Aorta (tissue), 4 donors: ENCODE measurements around the gene SERPINA3. TPM values are rescaled to one million over a fixed set of nuclear protein-coding genes. Genes with fewer than 3 reads are reported as not detected.

Experiments used
- polyA plus RNA-seq, 2 donors: library from polyadenylated mRNA; stranded (reverse); fragments of 200-250 nt; gene quantifications; one replicate each; pipeline ENCODE4 v1.2.3, GENCODE V29; 2013
- total RNA-seq, 2 donors: library from RNA; stranded (reverse); fragmentation: NEBNext Ultra II Directional; extraction: Animal tissue kit (Norgen Biotek cat#: 25700); gene quantifications; one replicate each; pipeline ENCODE4 v1.2.1, GENCODE V29; 2021
- donor health status: healthy with polysubstance abuse.
- donor health status: Bipolar disorder and iron deficiency.
- donor health status: DM: no; HTN: no; CAD: no.
- donor health status: DM: yes; HTN: yes; CAD: no.

SERPINA3 gene
- total and polyA plus RNA-seq, 4 donors = 53.2 to 220 (median 159) TPM

Other genes with a start within 250 kb of the SERPINA3 start
- not detected for gene SERPINA2, start 245.7 kb upstream of the SERPINA3 start, total RNA-seq
- gene SERPINA2, start 245.7 kb upstream of the SERPINA3 start, polyA plus RNA-seq = not detected
- gene SERPINA1, start 223.8 kb upstream of the SERPINA3 start, total RNA-seq = 10 to 100 TPM; 17.8 to 23.1 TPM
- 10 to 100 TPM in 1 of 2 donors, 1 to 10 TPM in 1; 3.5 to 29.8 TPM for gene SERPINA1, start 223.8 kb upstream of the SERPINA3 start, polyA plus RNA-seq
- not detected for gene SERPINA11, start 159.6 kb upstream of the SERPINA3 start, total RNA-seq
- gene SERPINA11, start 159.6 kb upstream of the SERPINA3 start, polyA plus RNA-seq = not detected
- not detected for gene SERPINA9, start 136.2 kb upstream of the SERPINA3 start, total RNA-seq
- not detected for gene SERPINA9, start 136.2 kb upstream of the SERPINA3 start, polyA plus RNA-seq
- gene SERPINA12, start 102.9 kb upstream of the SERPINA3 start, total RNA-seq = not detected
- gene SERPINA12, start 102.9 kb upstream of the SERPINA3 start, polyA plus RNA-seq = not detected
- not detected for gene SERPINA4, start 50.9 kb upstream of the SERPINA3 start, total RNA-seq
- not detected for gene SERPINA4, start 50.9 kb upstream of the SERPINA3 start, polyA plus RNA-seq
- 1 to 10 TPM; 2.3 to 9.0 TPM for gene SERPINA5, start 31.0 kb upstream of the SERPINA3 start, total RNA-seq
- under 1 TPM in 1 of 2 donors, not detected in 1; 0.13 TPM for gene SERPINA5, start 31.0 kb upstream of the SERPINA3 start, polyA plus RNA-seq
- 1 to 10 TPM in 1 of 2 donors, under 1 TPM in 1; 0.55 to 1.3 TPM for gene GSC, start 157.7 kb downstream of the SERPINA3 start, total RNA-seq
- not detected for gene GSC, start 157.7 kb downstream of the SERPINA3 start, polyA plus RNA-seq